Small intestine (tissue), 7 donors: ENCODE measurements around the gene NOC4L. TPM values are rescaled to one million over a fixed set of nuclear protein-coding genes. Genes with fewer than 3 reads are reported as not detected.

Source experiments
- DNase-seq, 2 donors: peaks; one replicate each; pipeline versions ENCODE4 v3.0.0 to v3.0.0-alpha.2; 2013
- FAIRE-seq: peaks from 2 replicates; lab custom pipeline; 2012; peaks lifted over from hg19 to GRCh38; lab: Jason Lieb, UNC
- H3K27ac ChIP-seq, 3 donors: one replicate each; pipeline ENCODE4 v1.5.1; 2013; ENCODE audit warnings: low read length in 2 of 3, mild to moderate bottlenecking in 2 of 3, control low read depth in 1 of 3, inconsistent platforms in 1 of 3, low read depth in 1 of 3, moderate library complexity in 1 of 3
- H3K27me3 ChIP-seq, 3 donors: one replicate each; pipeline ENCODE4 v1.6.1; 2013; ENCODE audit warnings: low read length in 3 of 3, inconsistent platforms in 1 of 3; ENCODE audit not compliant: control insufficient read depth in 3 of 3, insufficient read depth in 3 of 3
- H3K36me3 ChIP-seq, 3 donors: one replicate each; pipeline ENCODE4 v1.6.1; 2013; ENCODE audit warnings: low read length in 3 of 3, inconsistent platforms in 1 of 3, low read depth in 1 of 3, mild to moderate bottlenecking in 1 of 3, moderate library complexity in 1 of 3; ENCODE audit not compliant: control insufficient read depth in 3 of 3, insufficient read depth in 2 of 3
- H3K4me1 ChIP-seq, 3 donors: one replicate each; pipeline ENCODE4 v1.6.1; 2013; ENCODE audit warnings: low read length in 2 of 3, inconsistent platforms in 1 of 3, low read depth in 1 of 3, mild to moderate bottlenecking in 1 of 3, moderate library complexity in 1 of 3; ENCODE audit not compliant: control insufficient read depth in 3 of 3, insufficient read depth in 2 of 3
- H3K4me3 ChIP-seq, 3 donors: one replicate each; pipeline ENCODE4 v1.5.1; 2013; ENCODE audit warnings: low read length in 3 of 3, control low read depth in 1 of 3, inconsistent platforms in 1 of 3, low read depth in 1 of 3, mild to moderate bottlenecking in 1 of 3, moderate library complexity in 1 of 3
- H3K9me3 ChIP-seq, 2 donors: one replicate each; pipeline ENCODE4 v1.6.1; 2013; ENCODE audit warnings: low read depth in 1 of 2, low read length in 1 of 2; ENCODE audit not compliant: control insufficient read depth in 2 of 2, insufficient read depth in 1 of 2
- WGBS, 3 donors: extraction: QIAGEN DNeasy Blood & Tissue Kit; methylation state at CpG; one replicate each; pipeline ENCODE4 v1.1.7; 2013; 5-methylcytosine and 5-hydroxymethylcytosine counted together
- polyA plus RNA-seq, 4 donors: library from polyadenylated mRNA; stranded (reverse) in 3 of 4; unstranded in 1 of 4; fragments of 200-250 nt in 3 of 4; fragments of 120-200 nt in 1 of 4; gene quantifications; one replicate each; pipeline versions ENCODE4 v1.2.1 to v1.2.3, GENCODE V29; 2013
- donor health status: healthy with polysubstance abuse.
- donor health status: control.
- donor health status: control.
- donor health status: Bipolar disorder and iron deficiency.
- donor health status: healthy.

Gene NOC4L
- polyA plus RNA-seq, 4 donors, result 13.2 to 32.4 (median 27.5) TPM

- FAIRE-seq, result no peak
- H3K36me3 ChIP-seq, result no peaks in the 10 kb centered on the region
- peaks cover 0 to 2% (median 0%) of the 10 kb centered on the region in 3 donors for H3K27me3 ChIP-seq
- H3K27ac ChIP-seq, result no peak overlapping the region
- WGBS, 3 donors, result 86 to 90% (median 86%) methylated on average over 23 to 31 of the region's 31 CpGs
- H3K4me3 ChIP-seq, result no peak overlapping the region
- DNase-seq, result no peak
- no peaks in the 10 kb centered on the region for H3K4me1 ChIP-seq
- no peaks in the 10 kb centered on the region for H3K9me3 ChIP-seq
Measured at GRCh38 chr12:132168311-132169031, 24.2 kb downstream of the NOC4L start.

GRCh38 chr12:132169376-132169775 is 25.1 kb downstream of the NOC4L start:
- no peaks in the 10 kb centered on the region for H3K9me3 ChIP-seq
- H3K4me3 ChIP-seq, result no peak overlapping the region
- DNase-seq (no peak), FAIRE-seq (no peak)
- peaks cover 0 to 2% (median 0%) of the 10 kb centered on the region in 3 donors for H3K27me3 ChIP-seq
- WGBS, 3 donors, result 23 to 74% (median 66%) methylated on average over 9 to 17 of the region's 17 CpGs
- no peak overlapping the region for H3K27ac ChIP-seq
- H3K4me1 ChIP-seq, result no peaks in the 10 kb centered on the region
- no peaks in the 10 kb centered on the region for H3K36me3 ChIP-seq

- Histone ChIP-seq H3K27ac (no peak overlapping the region), H3K36me3 (no peaks in the 10 kb centered on the region), H3K4me3 (no peak overlapping the region), H3K27me3 (peaks cover 0 to 2% (median 0%) of the 10 kb centered on the region in 3 donors), H3K9me3 (no peaks in the 10 kb centered on the region), H3K4me1 (no peaks in the 10 kb centered on the region)
- 39 to 47% (median 44%) methylated on average over 16 of the region's 16 CpGs for WGBS, 3 donors
- no peak for DNase-seq
- FAIRE-seq, result no peak
Measured at GRCh38 chr12:132170094-132170636, 25.9 kb downstream of the NOC4L start.

- FAIRE-seq, result no peak
- Histone ChIP-seq H3K36me3 (no peaks in the 10 kb centered on the region), H3K27ac (no peak overlapping the region), H3K4me1 (no peaks in the 10 kb centered on the region), H3K9me3 (no peaks in the 10 kb centered on the region), H3K27me3 (peaks cover 0 to 2% (median 0%) of the 10 kb centered on the region in 3 donors), H3K4me3 (no peak overlapping the region)
- no peak for DNase-seq
- WGBS, 3 donors, result 81 to 88% (median 83%) methylated on average over 33 of the region's 33 CpGs
Measured at GRCh38 chr12:132170637-132171292, 26.5 kb downstream of the NOC4L start.

GRCh38 chr12:132171293-132171967 is 27.2 kb downstream of the NOC4L start:
- H3K9me3 ChIP-seq, result no peaks in the 10 kb centered on the region
- no peak overlapping the region for H3K27ac ChIP-seq
- DNase-seq, result no peak
- H3K27me3 ChIP-seq, result peaks cover 0 to 2% (median under 1%) of the 10 kb centered on the region in 3 donors
- H3K4me3 ChIP-seq, result no peak overlapping the region
- FAIRE-seq, result no peak
- no peaks in the 10 kb centered on the region for H3K36me3 ChIP-seq
- no peaks in the 10 kb centered on the region for H3K4me1 ChIP-seq
- 53 to 75% (median 61%) methylated on average over 24 of the region's 24 CpGs for WGBS, 3 donors

- Histone ChIP-seq H3K36me3 (no peaks in the 10 kb centered on the region), H3K27me3 (peaks cover 0 to 8% (median 4%) of the 10 kb centered on the region in 3 donors), H3K27ac (no peak overlapping the region), H3K4me3 (no peak overlapping the region), H3K9me3 (no peaks in the 10 kb centered on the region), H3K4me1 (no peaks in the 10 kb centered on the region)
- FAIRE-seq, result no peak
- no peak for DNase-seq
- WGBS, 3 donors, result 83 to 86% (median 84%) methylated on average over 23 to 27 of the region's 28 CpGs
Measured at GRCh38 chr12:132171968-132172521, 27.8 kb downstream of the NOC4L start.

GRCh38 chr12:132172619-132173018 is 28.4 kb downstream of the NOC4L start:
- Histone ChIP-seq H3K36me3 (no peaks in the 10 kb centered on the region), H3K4me1 (no peaks in the 10 kb centered on the region), H3K27ac (no peak overlapping the region), H3K27me3 (peaks cover 0 to 12% (median 4%) of the 10 kb centered on the region in 3 donors), H3K9me3 (no peaks in the 10 kb centered on the region), H3K4me3 (no peak overlapping the region)
- WGBS, 3 donors, result 56 to 68% (median 60%) methylated on average over 15 of the region's 15 CpGs
- FAIRE-seq (no peak), DNase-seq (no peak)
